PC-9 (cell line): ENCODE measurements around the gene FES.

Source experiments
- CTCF ChIP-seq: fragments of 200-600 bp; sonication (generic); conservative IDR thresholded peaks from 2 replicates; pipeline ENCODE4 v1.6.1; 2017; ENCODE audit warnings: mixed run types, antibody characterized with exemption, mild to moderate bottlenecking, moderate library complexity
- EZH2 ChIP-seq: fragments of 200-600 bp; sonication (generic); IDR thresholded peaks from 2 replicates; pipeline ENCODE4 v1.8.0; 2017; ENCODE audit warnings: antibody characterized with exemption, low read depth

DNA sequence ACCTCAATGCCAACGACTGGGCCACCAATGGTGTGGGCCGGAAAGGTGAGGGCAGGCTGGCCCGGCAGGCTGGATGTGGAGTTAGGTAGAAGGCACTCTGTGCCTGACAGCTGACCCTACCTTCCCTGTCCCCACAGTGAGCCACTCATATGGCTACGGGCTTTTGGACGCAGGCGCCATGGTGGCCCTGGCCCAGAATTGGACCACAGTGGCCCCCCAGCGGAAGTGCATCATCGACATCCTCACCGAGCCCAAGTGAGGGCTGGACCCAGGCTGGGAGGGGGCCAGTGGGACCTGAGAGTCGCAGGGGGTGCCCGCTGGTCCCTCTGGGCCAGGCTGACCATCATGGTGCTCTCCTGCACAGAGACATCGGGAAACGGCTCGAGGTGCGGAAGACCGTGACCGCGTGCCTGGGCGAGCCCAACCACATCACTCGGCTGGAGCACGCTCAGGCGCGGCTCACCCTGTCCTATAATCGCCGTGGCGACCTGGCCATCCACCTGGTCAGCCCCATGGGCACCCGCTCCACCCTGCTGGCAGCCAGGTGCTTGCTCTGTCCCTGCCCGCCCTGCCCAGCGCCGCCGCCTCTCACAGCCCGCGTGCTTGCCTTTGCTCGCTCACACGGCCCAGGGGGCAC lies 4.5 kb upstream of the FES start:
- TF ChIP-seq CTCF (no peak), EZH2 (no peak)
